Suprapubic skin (tissue), 4 donors: ENCODE measurements around the gene ACTBL2.

Source experiments
- CTCF ChIP-seq, 2 donors: fragments of 200-600 bp in 1 of 2; fragments of 450-650 bp in 1 of 2; sonication (generic) in 1 of 2; IDR thresholded peaks; one replicate each; pipeline ENCODE4 v1.5.1; 2016 to 2019; ENCODE audit warnings: antibody characterized with exemption in 2 of 2, mild to moderate bottlenecking in 1 of 2, moderate library complexity in 1 of 2
- EP300 ChIP-seq: sonication (generic); formaldehyde crosslinking; IDR thresholded peaks from one replicate; pipeline ENCODE4 v1.6.1; 2017; ENCODE audit warnings: antibody characterized with exemption
- POLR2A ChIP-seq, 2 donors: fragments of 450-650 bp; IDR thresholded peaks; one replicate each; pipeline ENCODE4 v1.6.1; 2017; ENCODE audit warnings: antibody characterized with exemption in 2 of 2, mild to moderate bottlenecking in 2 of 2, moderate library complexity in 2 of 2
- POLR2AphosphoS5 ChIP-seq, 3 donors: sonication (generic); formaldehyde crosslinking; IDR thresholded peaks; one replicate each; pipeline ENCODE4 v1.6.1; 2017; ENCODE audit warnings: antibody characterized with exemption in 3 of 3

- TF ChIP-seq POLR2AphosphoS5 (IDR thresholded peaks at IDR 0.05) (peak in 1 of 3 donors; percentile 37), EP300 (no peak), CTCF (IDR thresholded peaks at IDR 0.05) (no peak), POLR2A (IDR thresholded peaks at IDR 0.05) (no peak)
Observed at GRCh38 chr5:57494104-57495098, 11.8 kb upstream of the ACTBL2 start.
